ENCODE results near the gene PRDM1. TPM values are rescaled to one million over a fixed set of nuclear protein-coding genes. Genes with fewer than 3 reads are reported as not detected.
A peak's percentile ranks its signal among the peaks of the same experiment; 100 is the strongest.

Gene PRDM1
- total and polyA plus RNA-seq, 2 of the 13 experiments (the other 11 are each of a cell fraction or from before 2014, with no cell fraction given), result 0.13 TPM; not detected in 1

- H3K36me3 ChIP-seq (replicated peaks in 1 of 2; ENCODE audit: control insufficient read depth in 1 of 2, insufficient read depth in 2 of 2, low read length in 2 of 2), result no peaks in the 10 kb centered on the region
- H4K20me1 ChIP-seq (ENCODE audit: insufficient read depth, low read length), result no peaks in the 10 kb centered on the region
- no peak overlapping the region for H3K9ac ChIP-seq (ENCODE audit: insufficient read depth, low read depth, low read length)
- TF ChIP-seq MAFK (conservative IDR thresholded peaks at IDR 0.05 in 1 of 2, IDR thresholded peaks at IDR 0.05 in 1 of 2; ENCODE audit: low read length in 2 of 2), result no peak
- TF ChIP-seq SMARCE1 (IDR thresholded peaks at IDR 0.05; ENCODE audit: borderline replicate concordance), result no peak
- TF ChIP-seq ZSCAN29 (CRISPR knock-in tag; conservative IDR thresholded peaks at IDR 0.05), result no peak
- TF ChIP-seq KDM1A (CRISPR knock-in tag; IDR thresholded peaks at IDR 0.05), result no peak
- TF ChIP-seq AKNA (CRISPR knock-in tag; IDR thresholded peaks at IDR 0.05; ENCODE audit: borderline replicate concordance), result no peak
- TF ChIP-seq EZH2 (conservative IDR thresholded peaks at IDR 0.05; ENCODE audit: low read depth, low read length), result 0 out of 2 replicates have a peak, but pooled peaks have one; percentile 63
- TF ChIP-seq THRA (CRISPR knock-in tag; IDR thresholded peaks at IDR 0.05; ENCODE audit: borderline replicate concordance), result no peak
- H3K79me2 ChIP-seq (ENCODE audit: insufficient read depth, low read length), result no peaks in the 10 kb centered on the region
- H3K4me1 ChIP-seq (ENCODE audit: insufficient read depth, low read length), result peaks cover 10% of the 10 kb centered on the region
- H3K4me3 ChIP-seq (replicated peaks in 1 of 3; ENCODE audit: insufficient read depth in 1 of 3, low read depth in 2 of 3, low read length in 3 of 3), result no peak overlapping the region
- H3K27ac ChIP-seq (ENCODE audit: extremely low read length, insufficient read depth, low read length), result no peak overlapping the region
- ChIA-PET POLR2A (no interaction called here), CTCF (ENCODE audit: low intra/inter-chr PET ratio, low total read pairs) (no interaction called here)
- intact Hi-C loops (cut with micrococcal nuclease; ENCODE audit: unreplicated experiment) (no loop called here), in situ Hi-C loops (cut with HindIII; ENCODE audit: extremely low pct_ligation_motif_present, low pct_unique_long_range_greater_than_20kb) (no loop called here)
- DNase-seq (ENCODE audit: low spot score) (no peak), FAIRE-seq (no peak), ATAC-seq (no peak)
- H3K27me3 ChIP-seq (ENCODE audit: control insufficient read depth in 1 of 2, insufficient read depth in 2 of 2, low read length in 2 of 2), result peaks cover 5 to 53% of the 10 kb centered on the region in 2 experiments
- 54% methylated on average over 6 of the region's 6 CpGs for WGBS (ENCODE audit: low lambda C conversion rate)
- no TSS peak for BruUV-seq (replicated peaks)
- H2AFZ ChIP-seq (ENCODE audit: low read length), result no peak overlapping the region
- no peak overlapping the region for H3K4me2 ChIP-seq (ENCODE audit: low read depth, low read length)
- no peaks in the 10 kb centered on the region for H3K9me3 ChIP-seq (ENCODE audit: low read length)
Observed at GRCh38 chr6:106085692-106085983, 498 bp upstream of the PRDM1 start.
